ENCODE measurements around the gene RTN4R.
"Not testable (repeated sequence)": the region's sequence is repeated elsewhere in the genome, so short reads cannot be mapped to it uniquely, and the experiment has no call there.

- TF ChIP-seq, protein P1, sequence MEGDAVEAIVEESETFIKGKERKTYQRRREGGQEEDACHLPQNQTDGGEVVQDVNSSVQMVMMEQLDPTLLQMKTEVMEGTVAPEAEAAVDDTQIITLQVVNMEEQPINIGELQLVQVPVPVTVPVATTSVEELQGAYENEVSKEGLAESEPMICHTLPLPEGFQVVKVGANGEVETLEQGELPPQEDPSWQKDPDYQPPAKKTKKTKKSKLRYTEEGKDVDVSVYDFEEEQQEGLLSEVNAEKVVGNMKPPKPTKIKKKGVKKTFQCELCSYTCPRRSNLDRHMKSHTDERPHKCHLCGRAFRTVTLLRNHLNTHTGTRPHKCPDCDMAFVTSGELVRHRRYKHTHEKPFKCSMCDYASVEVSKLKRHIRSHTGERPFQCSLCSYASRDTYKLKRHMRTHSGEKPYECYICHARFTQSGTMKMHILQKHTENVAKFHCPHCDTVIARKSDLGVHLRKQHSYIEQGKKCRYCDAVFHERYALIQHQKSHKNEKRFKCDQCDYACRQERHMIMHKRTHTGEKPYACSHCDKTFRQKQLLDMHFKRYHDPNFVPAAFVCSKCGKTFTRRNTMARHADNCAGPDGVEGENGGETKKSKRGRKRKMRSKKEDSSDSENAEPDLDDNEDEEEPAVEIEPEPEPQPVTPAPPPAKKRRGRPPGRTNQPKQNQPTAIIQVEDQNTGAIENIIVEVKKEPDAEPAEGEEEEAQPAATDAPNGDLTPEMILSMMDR (IDR thresholded peaks at IDR 0.05): not testable (repeated sequence)
- not testable (repeated sequence) for TF ChIP-seq POLR2A (IDR thresholded peaks at IDR 0.05); EP300 (IDR thresholded peaks at IDR 0.05; ENCODE audit: low read depth); POLR2AphosphoS5 (IDR thresholded peaks at IDR 0.05)
Observed at GRCh38 chr22:20286784-20287423, 18.8 kb upstream of the RTN4R start.
